Neural cell (in vitro differentiated cells): ENCODE measurements around the gene CHST6.

Experiments used
- CTCF ChIP-seq: fragments of 450-650 bp; IDR thresholded peaks from 2 replicates; pipeline ENCODE4 v1.5.1; 2014; ENCODE audit warnings: antibody characterized with exemption, mild to moderate bottlenecking, moderate library complexity; ENCODE audit not compliant: poor library complexity, severe bottlenecking
- EZH2 ChIP-seq: fragments of 200-600, 300-800 bp; shearing (Covaris generic), sonication (generic); IDR thresholded peaks from 2 replicates; pipeline ENCODE4 v1.6.1; 2014; ENCODE audit warnings: antibody characterized with exemption, low read length, borderline replicate concordance, mild to moderate bottlenecking; ENCODE audit not compliant: insufficient read depth, poor library complexity, severe bottlenecking
- POLR2AphosphoS5 ChIP-seq: IDR thresholded peaks from 2 replicates; pipeline ENCODE4 v1.6.1; 2012
- RAD21 ChIP-seq: fragments of 450-650 bp; conservative IDR thresholded peaks from 2 replicates; pipeline ENCODE4 v1.6.1; 2014; ENCODE audit warnings: antibody characterized with exemption, mild to moderate bottlenecking, moderate library complexity
- REST ChIP-seq: IDR thresholded peaks from 2 replicates; pipeline ENCODE4 v1.6.1; 2012; ENCODE audit warnings: borderline replicate concordance
- SMC3 ChIP-seq: fragments of 450-650 bp; conservative IDR thresholded peaks from 2 replicates; pipeline ENCODE4 v1.6.1; 2014; ENCODE audit warnings: antibody characterized with exemption, mild to moderate bottlenecking, moderate library complexity; ENCODE audit not compliant: poor library complexity
- TAF1 ChIP-seq: IDR thresholded peaks from 2 replicates; pipeline ENCODE4 v1.6.1; 2012; ENCODE audit warnings: low read depth

GRCh38 chr16:75506107-75506506 lies 10.9 kb upstream of the CHST6 start:
- TF ChIP-seq CTCF: no peak
- TF ChIP-seq TAF1: no peak
- no peak for TF ChIP-seq REST
- no peak for TF ChIP-seq RAD21
- TF ChIP-seq POLR2AphosphoS5: no peak
- TF ChIP-seq EZH2: no peak
- TF ChIP-seq SMC3: no peak
